ENCODE results near the gene ALDOA. TPM values are rescaled to one million over a fixed set of nuclear protein-coding genes. Genes with fewer than 3 reads are reported as not detected.
A peak's percentile ranks its signal among the peaks of the same experiment; 100 is the strongest.

Gene ALDOA
- total RNA-seq, 3 donors from 2014 or later (not counting 1 experiment from before 2014, with no cell fraction given), result 412 to 544 (median 490) TPM

DNA sequence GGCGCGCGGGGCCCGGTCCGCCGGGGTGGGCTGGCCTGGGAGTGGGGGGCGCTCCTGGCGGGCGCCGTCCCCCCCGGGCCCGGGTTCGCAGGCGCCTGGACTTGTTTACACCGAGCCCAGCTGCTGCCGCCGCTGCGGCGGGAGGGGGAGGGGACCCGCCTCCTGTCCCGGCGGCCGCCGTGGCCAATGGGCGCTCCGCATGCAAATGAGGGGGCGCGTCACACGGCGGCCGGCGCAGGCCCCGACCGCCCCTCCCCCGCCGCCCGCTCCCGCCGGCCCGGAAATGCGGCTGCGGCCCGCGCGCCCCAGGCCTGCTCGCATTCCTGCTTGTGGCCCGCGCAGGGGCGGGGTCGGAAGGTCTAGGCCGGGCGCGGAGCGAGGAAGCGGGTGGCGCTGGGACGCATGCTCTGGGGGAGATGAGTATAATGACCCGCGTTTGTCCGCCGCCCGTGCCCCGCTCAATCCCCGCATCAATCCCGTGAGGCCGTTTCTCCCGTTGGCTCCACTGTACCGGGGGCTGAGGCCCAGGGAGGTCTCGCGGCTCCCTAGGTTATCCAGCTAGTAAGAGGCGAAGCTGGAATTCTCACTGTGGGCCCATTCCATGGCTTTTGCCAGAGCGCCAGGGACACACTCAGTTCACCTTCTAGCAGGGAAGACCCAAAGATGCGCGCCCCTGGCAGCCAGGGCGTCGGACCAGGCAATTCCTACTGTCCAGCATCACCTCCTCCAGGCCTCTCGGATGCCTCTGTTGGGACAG lies 30.7 kb downstream of the ALDOA start, which contains the start of gene YPEL3:
Gene YPEL3, minus strand, starts transcription at position 109 of the 757 bp plus-strand sequence. CDS start 731 bp downstream, outside the sequence.
- Histone ChIP-seq H3K27me3 (ENCODE audit: control insufficient read depth, insufficient read depth, low read length) (no peaks in the 10 kb centered on the region), H3K4me1 (ENCODE audit: control insufficient read depth, insufficient read depth, low read length) (peaks cover 49% of the 10 kb centered on the region), H3K4me3 (ENCODE audit: low read length) (peak within 1 kb of the TSS; percentile 69), H3K36me3 (ENCODE audit: control insufficient read depth, insufficient read depth, low read length) (peaks cover 12% of the 10 kb centered on the region), H3K27ac (ENCODE audit: low read length) (peak within 1 kb of the TSS; percentile 86), H3K9me3 (ENCODE audit: control insufficient read depth, insufficient read depth, low read length) (peaks cover 23% of the 10 kb centered on the region)
- ATAC-seq (peak; percentile 67 to 85 (median 73)), DNase-seq (peak; percentile 91 to 94)
- Mint-ChIP-seq H3K27ac (peak within 1 kb of the TSS; percentile 91 to 94), H3K9me3 (peaks cover 4 to 8% of the 10 kb centered on the region in 2 donors), H3K4me3 (peak within 1 kb of the TSS; percentile 91), H3K4me1 (peaks cover 28 to 43% of the 10 kb centered on the region in 2 donors), H3K36me3 (peaks cover 7% of the 10 kb centered on the region), H3K27me3 (ENCODE audit: low read depth in 2 of 2) (no peaks in the 10 kb centered on the region)
- intact Hi-C loops (cut with micrococcal nuclease), result loop anchor here (2.0 kb wide), 1 partner anchor 27 kb away; the partner anchor contains the start of gene MAPK3
- 10% methylated on average over 77 of the region's 77 CpGs for WGBS (ENCODE audit: insufficient coverage)
- TF ChIP-seq, protein P1, sequence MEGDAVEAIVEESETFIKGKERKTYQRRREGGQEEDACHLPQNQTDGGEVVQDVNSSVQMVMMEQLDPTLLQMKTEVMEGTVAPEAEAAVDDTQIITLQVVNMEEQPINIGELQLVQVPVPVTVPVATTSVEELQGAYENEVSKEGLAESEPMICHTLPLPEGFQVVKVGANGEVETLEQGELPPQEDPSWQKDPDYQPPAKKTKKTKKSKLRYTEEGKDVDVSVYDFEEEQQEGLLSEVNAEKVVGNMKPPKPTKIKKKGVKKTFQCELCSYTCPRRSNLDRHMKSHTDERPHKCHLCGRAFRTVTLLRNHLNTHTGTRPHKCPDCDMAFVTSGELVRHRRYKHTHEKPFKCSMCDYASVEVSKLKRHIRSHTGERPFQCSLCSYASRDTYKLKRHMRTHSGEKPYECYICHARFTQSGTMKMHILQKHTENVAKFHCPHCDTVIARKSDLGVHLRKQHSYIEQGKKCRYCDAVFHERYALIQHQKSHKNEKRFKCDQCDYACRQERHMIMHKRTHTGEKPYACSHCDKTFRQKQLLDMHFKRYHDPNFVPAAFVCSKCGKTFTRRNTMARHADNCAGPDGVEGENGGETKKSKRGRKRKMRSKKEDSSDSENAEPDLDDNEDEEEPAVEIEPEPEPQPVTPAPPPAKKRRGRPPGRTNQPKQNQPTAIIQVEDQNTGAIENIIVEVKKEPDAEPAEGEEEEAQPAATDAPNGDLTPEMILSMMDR (IDR thresholded peaks at IDR 0.05), result no peak

DNA sequence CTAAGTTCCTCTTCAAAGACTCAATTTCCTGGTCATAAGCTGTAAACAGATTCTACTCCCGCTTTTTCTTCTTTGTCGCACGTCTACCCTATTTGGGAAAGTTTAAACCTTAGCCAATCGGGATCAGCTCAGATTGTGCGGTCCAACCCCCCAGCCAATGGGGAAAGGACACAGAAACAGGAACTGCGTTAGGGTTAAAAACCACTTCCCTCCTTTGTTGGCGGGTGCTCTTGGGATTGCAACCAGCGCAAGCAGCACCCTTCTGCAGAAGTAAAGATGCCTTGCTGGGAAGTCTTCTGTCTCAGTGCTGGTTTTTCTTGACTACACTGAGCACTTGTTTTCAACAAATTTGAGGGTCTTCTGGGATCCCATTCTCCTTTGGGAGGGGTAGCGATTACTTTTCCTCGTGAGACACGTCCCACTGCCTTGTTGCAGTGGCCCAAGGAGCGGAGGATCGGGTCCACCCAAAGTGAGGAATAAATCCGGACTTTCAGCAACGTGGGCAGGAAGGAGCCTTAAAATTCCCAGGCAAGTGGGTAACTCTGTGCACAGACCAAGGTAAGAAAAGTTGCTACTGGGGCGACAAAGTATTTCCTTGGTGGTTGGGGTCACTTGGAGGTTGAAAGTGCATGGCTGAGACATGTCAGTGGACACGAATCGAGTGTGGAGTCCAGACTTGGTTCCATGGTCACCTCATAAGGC lies 31.5 kb downstream of the ALDOA start:
- Mint-ChIP-seq H3K36me3 (peaks cover 7% of the 10 kb centered on the region), H3K9me3 (peaks cover 4 to 8% of the 10 kb centered on the region in 2 donors), H3K27ac (peak overlapping the region; percentile 87 to 89), H3K27me3 (ENCODE audit: low read depth in 2 of 2) (no peaks in the 10 kb centered on the region), H3K4me3 (peak overlapping the region; percentile 75), H3K4me1 (peaks cover 22 to 37% of the 10 kb centered on the region in 2 donors)
- peak in 1 of 2 donors; percentile 52 for DNase-seq
- H3K36me3 ChIP-seq (ENCODE audit: control insufficient read depth, insufficient read depth, low read length), result peaks cover 12% of the 10 kb centered on the region
- peaks cover 23% of the 10 kb centered on the region for H3K9me3 ChIP-seq (ENCODE audit: control insufficient read depth, insufficient read depth, low read length)
- no peak overlapping the region for H3K4me3 ChIP-seq (ENCODE audit: low read length)
- TF ChIP-seq, protein P1 (IDR thresholded peaks at IDR 0.05), result no peak
- peak overlapping the region; percentile 86 for H3K27ac ChIP-seq (ENCODE audit: low read length)
- ATAC-seq, result no peak
- H3K27me3 ChIP-seq (ENCODE audit: control insufficient read depth, insufficient read depth, low read length), result no peaks in the 10 kb centered on the region
- WGBS (ENCODE audit: insufficient coverage), result 92% methylated on average over 18 of the region's 18 CpGs
- H3K4me1 ChIP-seq (ENCODE audit: control insufficient read depth, insufficient read depth, low read length), result peaks cover 42% of the 10 kb centered on the region
- intact Hi-C loops (cut with micrococcal nuclease), result loop anchor here (2.0 kb wide), 1 partner anchor 26 kb away; the partner anchor contains the start of gene MAPK3

DNA sequence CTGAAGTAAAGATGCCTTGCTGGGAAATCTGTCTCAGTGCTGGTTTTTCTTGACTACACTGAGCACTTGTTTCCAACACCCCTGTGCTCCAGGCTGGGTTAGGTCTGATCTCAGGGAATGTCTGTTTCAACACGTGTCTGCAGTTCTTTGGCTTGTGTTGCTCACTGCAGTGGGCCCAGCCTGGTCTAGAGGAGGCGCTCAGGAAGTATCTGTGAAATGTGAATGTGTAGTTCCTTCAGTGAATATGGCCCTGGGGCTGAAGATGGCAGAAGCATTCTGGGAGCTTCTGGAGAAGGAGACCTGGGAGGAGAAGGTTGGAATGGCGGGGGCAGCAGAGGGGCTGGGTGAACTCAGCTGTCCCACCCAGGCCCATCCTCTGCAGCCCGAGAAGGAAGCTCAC lies 38.5 kb downstream of the ALDOA start:
- no peak for DNase-seq

More for the DNA sequence above, 38.5 kb downstream of the ALDOA start:
- no peaks in the 10 kb centered on the region for H3K27me3 ChIP-seq (ENCODE audit: control insufficient read depth, insufficient read depth, low read length)
- no peaks in the 10 kb centered on the region for H3K9me3 Mint-ChIP-seq
- 91% methylated on average over 4 of the region's 4 CpGs for WGBS (ENCODE audit: insufficient coverage)
- no peak overlapping the region for H3K4me3 ChIP-seq (ENCODE audit: low read length)
- H3K9me3 ChIP-seq (ENCODE audit: control insufficient read depth, insufficient read depth, low read length), result no peaks in the 10 kb centered on the region
- no peak for ATAC-seq
- H3K36me3 Mint-ChIP-seq, result peaks cover 7% of the 10 kb centered on the region
- TF ChIP-seq, protein P1 (IDR thresholded peaks at IDR 0.05), result no peak
- no peak overlapping the region for H3K27ac Mint-ChIP-seq
- intact Hi-C loops (cut with micrococcal nuclease), result no loop called here
- H3K4me1 Mint-ChIP-seq, result no peaks in the 10 kb centered on the region
- H3K4me3 Mint-ChIP-seq, result no peak overlapping the region
- H3K36me3 ChIP-seq (ENCODE audit: control insufficient read depth, insufficient read depth, low read length), result peaks cover 10% of the 10 kb centered on the region
- no peaks in the 10 kb centered on the region for H3K4me1 ChIP-seq (ENCODE audit: control insufficient read depth, insufficient read depth, low read length)
- no peak overlapping the region for H3K27ac ChIP-seq (ENCODE audit: low read length)
- no peaks in the 10 kb centered on the region for H3K27me3 Mint-ChIP-seq (ENCODE audit: low read depth in 2 of 2)
